ENCODE measurements around the gene DNM1.
"Not testable (repeated sequence)": the region's sequence is repeated elsewhere in the genome, so short reads cannot be mapped to it uniquely, and the experiment has no call there.

The DNM1 gene

DNA sequence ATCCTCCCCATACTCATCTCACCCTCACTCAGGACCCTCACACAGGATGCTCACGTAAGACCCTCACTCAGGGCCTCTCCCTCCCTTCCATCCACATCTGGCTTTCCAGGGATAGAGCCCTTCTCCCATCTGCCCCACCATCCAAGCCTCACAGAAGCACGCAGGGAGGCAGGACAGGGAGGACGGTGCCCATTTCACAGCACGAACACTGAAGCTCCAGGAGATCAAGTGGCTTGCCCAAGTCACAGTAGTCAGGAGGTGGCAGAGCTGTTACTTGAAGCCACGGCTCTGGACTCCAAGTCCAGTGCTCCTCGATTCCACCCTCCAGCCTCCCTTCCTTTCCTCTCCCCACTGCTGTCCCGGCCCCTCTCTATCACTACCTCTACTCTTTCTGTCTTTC lies 21.7 kb downstream of the DNM1 start:
- no peak for DNase-seq (ENCODE audit: low read depth, low spot score)

DNA sequence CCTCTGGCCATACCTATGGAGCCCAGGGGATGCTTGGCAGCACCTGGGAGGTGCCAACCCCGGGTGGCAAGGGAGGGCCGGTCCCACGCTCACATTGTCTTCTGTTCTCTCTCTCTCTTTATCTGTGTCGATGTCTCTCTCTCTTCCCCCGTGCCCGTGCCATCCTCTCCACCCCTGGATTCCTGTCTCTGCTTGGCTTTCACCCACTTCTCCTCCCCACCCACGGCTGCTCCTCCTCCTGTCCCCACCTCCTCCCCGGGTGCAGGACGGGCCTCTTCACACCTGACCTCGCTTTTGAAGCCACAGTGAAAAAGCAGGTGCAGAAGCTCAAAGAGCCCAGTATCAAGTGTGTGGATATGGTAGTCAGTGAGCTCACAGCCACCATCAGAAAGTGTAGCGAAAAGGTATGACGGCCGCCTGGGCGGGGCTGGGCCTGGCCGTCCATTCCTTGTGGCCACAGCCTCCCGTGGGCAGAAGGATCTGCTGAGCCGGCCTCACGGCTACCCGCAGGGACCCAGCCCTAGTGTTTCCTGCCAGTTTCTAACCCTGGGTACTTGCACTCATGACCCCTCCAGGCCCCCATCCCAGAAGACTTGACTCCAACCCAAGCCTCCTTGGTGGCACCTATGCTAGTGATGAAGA lies 22.7 kb downstream of the DNM1 start:
- no peak for DNase-seq (ENCODE audit: low read depth, low spot score)

DNA sequence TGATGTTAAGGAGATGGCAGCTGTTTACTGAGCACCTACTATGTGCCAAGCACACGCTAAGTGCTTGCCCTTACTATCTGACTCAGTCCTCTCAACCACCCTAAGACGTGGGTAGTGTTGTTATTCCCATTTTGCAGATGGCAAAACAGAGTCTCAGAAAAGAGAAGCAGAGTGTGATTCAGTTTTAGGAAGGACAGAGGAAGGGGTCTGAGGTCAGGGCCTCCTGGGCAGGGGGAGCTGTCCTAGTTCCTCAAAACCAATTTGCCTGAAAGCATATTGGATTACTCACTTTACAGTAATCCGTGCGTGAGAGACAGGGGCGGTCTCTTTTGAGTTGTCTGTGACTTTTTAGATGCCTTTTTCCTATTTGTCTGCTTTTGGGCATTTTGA lies 23.2 kb downstream of the DNM1 start:
- DNase-seq (ENCODE audit: low read depth, low spot score): no peak

DNA sequence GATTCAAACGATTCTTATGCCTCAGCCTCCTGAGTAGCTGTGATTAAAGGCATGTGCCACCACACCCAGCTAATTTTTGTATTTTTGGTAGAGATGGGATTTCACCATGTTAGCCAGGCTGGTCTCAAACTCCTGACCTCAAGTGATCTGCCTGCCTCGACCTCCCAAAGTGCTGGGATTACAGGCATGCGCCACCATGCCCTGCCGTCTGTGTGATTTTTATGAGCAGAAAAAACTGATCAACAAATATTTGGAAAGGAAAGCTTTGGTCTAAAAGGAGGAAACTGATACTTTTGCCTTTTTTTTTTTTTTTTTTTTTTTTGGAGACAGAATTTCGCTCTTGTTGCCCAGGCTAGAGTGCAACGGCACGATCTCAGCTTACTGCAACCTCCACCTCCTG lies 27.7 kb downstream of the DNM1 start:
- DNase-seq (ENCODE audit: low read depth, low spot score): not testable (repeated sequence)

DNA sequence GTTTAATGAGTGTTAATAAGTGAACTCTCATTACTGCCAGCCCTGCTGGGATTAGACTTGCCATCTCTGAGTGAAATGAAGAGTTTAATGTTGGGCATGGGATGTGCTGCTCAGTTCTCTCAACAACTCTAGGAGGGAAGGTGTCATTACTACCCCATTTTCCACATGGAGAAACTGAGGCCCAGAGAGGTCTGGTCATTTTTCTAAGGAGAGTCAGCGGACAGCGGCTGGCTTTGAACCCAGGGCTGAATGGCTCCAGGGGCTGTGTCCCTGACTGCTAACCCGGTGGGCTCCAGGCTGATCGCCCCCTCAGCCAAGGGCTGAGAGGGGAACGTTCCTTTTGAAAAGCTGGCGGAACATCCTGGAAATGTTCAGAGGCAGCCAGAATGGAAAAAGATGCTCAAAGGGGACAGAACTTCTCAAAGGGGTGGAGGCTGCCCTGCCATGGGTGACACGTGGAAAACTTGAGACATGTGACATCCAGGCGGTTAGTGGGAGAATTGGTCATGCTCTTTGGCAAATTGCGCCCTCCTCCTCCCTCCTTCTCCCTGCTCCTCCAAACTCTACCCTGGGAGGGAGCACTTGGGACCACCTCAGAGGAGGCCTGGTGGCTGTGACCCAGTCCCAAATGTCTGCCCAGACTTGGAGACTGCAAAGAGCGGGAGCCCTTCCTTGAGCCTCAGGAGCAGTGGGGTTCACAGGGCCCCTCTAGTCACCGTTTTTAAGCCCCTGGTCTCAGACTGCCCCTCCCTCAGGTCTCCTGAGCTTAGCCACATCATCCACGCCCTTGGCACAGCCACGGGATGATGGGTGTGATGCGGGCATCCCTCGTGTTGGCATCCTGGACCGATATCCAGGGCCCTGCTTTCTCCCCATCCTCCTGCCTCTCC lies 28.7 kb downstream of the DNM1 start:
- DNase-seq (ENCODE audit: low read depth, low spot score): no peak

DNA sequence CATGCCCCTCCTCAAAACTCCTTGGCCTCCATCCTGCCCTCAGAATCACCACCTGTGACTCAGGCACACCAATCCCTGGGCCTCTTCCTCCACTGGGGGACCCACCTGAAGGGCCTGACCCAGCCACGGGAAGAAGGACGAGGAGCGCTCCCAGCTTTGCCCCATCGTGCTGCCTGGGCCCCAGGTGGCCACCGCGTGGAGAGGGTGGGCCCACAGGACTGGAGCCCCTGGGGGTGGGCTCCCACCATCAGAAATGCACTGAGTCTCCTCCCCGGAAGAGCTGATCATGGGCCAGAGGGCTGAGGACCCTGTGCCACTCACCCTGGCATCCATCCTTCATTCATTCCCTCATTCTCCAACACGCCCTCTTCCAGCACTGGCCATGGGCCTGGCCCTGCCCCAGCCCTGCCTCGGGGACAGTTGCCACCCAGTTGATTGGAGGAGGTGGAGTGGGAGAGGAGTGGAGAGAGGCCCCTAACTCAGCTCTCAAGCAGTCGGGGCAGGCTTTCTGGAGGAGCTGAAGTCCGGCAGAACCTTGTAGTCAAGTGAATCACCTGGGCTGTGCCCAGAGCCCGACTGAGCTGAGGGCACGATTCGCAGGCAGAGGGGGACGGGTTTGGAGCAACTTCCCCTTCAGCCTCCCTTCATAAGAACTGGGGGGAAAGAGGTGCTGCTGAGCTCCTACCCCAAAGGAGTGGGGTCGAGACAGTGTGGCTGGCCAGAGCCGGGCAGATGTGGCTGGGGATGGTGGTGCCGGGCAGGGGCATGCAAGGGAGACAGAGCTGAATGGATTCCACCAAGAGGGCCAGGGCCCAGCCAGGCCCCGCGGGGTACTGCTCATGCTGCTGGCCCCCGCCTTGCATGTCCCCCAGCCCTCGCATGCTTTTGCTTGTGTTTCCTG lies 29.6 kb downstream of the DNM1 start:
- no peak for DNase-seq (ENCODE audit: low read depth, low spot score)

DNA sequence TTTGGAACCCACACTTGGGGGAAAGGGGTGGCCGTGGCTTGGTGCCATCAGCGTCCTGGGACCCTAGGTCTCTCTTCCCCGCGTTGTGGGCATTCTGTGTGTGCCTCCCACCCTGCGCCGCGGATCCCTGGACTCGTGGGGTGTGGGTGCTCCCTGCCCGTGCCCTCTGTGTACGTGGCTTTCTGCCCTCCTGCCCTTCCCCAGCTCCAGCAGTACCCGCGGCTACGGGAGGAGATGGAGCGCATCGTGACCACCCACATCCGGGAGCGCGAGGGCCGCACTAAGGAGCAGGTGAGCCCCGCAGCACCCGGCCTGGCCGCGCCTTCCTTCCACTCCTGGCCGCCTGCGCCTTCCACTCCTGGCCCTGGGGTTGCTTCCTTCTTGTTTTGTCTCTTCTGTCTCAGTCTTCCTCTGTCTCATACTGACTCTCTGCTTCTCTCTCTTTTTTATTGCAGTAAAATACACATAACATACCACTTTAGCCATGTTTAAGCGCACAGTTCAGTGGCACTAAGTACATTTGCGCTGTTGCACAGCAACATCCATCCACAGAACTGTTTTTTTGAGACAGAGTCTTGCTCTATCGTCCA lies 30.7 kb downstream of the DNM1 start:
- DNase-seq (ENCODE audit: low read depth, low spot score): no peak

DNA sequence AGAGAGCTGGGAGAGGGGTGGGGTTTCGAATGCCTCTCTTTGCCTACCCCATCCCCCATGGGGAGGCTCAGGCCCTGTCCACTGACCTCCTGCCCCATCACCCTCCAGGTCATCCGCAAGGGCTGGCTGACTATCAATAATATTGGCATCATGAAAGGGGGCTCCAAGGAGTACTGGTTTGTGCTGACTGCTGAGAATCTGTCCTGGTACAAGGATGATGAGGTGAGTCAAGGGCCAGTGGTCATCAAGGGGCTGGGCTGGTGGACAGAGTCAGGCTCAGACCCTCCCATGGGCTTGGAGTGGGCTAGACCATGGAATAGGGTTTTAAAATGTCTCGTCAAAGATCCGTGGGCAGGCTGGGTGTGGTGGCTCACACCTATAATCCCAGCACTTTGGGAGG lies 38.9 kb downstream of the DNM1 start:
- DNase-seq (ENCODE audit: low read depth, low spot score): no peak

DNA sequence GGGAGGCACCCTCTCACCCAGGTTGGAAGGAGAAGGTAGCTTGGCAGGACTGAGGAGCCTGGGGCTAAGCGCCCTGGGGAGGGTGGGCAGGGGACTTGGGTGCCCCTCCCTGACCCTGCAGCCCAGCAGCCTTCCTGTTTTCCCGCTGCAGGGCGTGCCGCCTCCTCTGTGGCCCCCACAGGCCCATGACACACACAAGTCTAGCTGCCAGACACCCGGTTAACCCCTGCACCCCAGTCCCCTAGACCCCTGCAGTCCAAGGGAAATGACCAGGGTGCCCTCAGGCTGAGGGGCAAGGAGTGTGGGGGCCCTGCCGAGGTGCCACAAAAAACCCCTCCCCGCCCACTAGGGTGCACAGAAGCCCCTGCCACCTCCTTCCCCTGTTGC lies 39.6 kb downstream of the DNM1 start:
- DNase-seq (ENCODE audit: low read depth, low spot score): no peak

DNA sequence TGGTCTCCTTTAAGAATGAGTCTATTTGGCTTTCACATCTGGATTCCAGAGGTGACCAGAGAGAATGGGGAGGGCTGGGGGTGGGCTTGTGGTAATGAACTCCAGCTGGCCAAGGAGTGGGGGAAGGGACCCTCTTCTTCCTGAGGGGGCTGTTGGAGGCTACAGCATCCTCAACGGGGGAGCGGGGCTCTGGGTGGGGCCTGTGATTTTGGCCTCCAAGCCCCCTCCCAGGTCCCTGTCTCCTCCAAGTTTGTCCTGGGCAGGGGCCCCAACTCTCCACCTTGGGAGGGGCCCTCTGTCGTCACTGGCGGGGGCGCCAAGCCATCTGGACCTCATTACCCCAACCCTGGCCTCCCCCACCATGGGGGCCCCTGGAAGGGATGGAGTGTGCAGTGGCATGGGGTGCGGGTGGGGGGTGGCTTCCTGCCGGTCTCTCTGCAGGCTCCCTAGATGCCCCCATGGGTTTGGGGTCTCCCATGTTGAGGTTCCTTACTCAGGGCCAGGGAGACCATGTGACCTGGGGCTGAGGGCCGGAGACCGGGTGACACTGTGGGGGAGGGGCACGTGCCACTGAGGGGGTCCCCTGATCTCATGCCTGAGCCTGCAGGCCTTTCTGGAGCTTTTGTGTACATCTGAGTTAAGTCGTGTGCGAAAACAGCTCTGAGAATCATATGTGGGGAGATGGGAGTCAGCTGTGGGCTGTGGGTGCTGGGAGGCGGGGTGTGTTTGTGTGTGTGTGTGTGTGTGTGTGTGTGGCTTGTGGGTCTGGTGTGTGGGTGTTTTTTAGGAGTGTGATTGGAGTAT lies 40.2 kb downstream of the DNM1 start:
- DNase-seq (ENCODE audit: low read depth, low spot score): no peak

DNA sequence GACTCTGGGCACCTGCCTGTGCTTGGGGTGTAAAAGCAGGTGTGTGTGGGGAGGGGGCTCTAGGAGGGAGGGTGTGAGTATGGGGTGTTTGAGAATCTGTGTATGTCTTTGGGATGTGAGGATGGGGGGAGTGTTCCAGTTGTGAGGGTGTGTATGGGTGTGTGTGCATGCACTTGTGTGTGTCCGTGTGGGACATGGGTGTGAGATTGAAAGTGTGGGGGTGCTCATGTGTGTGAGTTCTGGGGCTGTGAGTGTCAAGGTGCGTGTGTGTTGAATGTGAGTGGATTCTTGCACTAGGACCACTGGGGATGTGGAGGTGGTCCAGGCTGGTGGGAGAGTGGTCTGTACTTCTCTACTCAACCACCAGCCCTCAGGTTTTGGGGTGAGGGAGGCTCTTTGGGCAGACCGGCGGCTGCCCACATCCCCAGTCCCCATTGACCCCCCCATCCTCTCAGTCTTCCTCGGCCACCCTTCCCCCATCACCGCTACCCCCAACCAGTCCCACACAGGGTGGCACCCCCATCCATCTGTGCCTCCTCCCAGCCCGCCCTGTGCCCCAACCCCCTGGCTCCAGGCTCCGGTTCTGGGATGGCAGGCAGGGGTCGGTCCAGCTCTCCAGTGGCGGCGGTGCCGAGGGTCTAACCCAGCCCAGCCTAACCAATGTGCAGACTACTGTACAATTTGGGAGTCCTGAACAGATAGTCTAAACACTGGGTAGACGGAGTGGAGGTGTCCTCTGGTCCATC lies 41.1 kb downstream of the DNM1 start:
- no peak for DNase-seq (ENCODE audit: low read depth, low spot score)

DNA sequence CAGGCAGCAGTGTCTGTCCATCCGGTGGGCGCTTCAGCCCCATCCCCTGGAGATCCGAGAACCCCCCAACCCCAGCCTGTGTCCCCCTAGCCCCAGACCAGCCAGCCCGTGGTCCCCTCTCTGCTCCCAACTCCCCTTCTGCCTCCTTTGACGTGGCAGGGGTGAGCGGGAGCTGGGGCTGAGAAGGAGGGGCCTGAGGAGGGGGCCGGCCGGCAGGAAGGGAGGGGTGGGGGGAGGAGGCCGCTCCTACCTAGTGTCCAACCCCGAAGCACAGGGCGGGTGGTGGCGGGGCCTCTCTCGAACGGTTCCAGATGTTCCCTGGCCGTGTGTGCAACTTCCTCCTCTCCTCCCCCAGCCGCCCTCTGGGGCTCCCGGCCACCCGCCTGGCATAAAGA lies 41.7 kb downstream of the DNM1 start:
- no peak for DNase-seq (ENCODE audit: low read depth, low spot score)

DNA sequence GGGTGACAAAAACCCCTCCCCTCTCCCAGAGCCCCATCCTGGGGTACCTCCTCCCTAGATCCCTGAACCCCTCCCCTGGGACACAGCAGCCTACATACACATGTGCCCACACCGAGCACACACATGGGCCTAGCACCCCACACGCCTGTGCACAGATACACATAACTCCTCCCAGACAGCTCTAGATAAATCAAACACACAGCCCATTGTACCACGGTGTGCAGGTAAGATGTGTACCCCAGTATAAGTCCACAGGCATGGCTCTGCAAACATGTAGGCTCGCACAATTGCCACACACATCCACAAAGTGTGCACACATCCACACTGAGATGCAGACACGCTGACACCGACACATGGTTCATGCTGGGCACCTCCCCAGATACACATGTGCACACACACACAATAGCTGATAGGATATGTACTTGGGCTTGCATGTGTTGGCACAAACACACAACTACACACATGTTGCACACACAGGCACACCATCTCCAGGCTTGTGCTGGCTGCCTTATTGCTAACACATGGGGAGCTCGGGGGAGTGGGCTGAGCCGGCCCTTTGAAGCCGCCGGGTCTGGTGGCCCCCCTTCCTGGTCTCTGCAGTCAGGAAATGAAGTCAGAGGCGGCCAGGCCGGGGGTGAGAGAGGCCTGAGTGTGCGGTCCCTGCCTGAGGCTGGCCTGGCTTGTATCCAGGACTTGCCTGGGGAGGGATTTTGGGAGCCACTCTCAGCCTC lies 42.4 kb downstream of the DNM1 start:
- no peak for DNase-seq (ENCODE audit: low read depth, low spot score)

DNA sequence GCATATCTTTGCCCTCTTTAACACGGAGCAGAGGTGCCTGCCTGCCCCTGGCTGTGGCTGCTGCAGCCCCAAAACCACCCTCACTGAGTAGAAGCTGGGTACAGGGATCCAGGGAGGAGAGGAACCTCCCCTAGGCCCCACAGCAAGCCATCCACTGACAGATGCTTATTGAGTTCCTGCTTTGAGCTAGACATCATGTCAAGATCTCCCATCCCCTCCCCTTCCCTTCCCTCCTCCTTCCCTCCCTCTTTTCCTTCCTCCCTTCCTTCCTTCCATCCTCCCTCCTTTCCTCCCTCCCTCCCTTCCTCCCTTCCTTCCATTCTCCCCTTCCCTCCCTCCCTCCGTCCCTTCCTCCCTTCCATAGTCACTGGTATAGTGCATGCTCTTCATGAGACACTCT lies 43.3 kb downstream of the DNM1 start:
- DNase-seq (ENCODE audit: low read depth, low spot score): no peak

DNA sequence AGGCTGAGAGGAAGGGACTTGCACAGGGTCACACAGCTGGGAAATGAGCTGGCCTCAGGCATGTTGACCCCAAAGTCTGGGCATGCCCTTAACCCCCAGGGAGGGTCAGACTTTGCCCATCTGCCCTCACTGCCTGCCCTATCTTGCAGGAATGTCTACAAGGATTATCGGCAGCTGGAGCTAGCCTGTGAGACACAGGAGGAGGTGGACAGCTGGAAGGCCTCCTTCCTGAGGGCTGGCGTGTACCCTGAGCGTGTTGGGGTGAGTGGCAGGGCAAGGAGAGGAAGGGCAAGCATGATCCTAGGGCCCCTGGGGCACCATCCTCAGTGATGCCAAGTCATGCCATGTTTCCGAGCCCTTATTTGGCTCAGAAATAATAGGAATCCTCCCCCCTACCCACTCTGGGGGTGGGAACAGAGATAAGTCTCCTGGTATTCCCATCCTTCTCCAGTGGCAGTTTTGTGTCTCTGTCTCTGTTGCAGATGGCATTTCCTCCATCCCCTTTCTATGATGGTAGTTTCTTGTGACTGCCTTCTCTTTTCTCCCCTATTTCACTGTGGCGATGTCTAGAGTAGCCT lies 44.1 kb downstream of the DNM1 start:
- DNase-seq (ENCODE audit: low read depth, low spot score): no peak

DNA sequence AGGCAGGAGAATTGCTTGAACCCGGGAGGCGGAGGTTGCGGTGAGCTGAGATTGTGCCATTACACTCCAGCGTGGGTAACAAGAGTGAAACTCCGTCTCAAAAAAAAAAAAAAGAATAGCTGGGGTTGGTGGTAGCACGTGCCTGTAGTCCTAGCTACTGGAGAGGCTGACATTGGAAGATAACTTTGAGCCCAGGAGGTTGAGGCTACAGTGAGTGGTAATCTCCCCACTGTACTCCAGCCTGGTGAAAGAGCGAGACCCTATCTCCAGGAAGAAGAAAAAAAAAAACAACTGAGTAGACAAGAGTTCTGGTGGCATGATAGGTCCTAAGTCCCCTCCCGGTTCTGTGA lies 46.4 kb downstream of the DNM1 start:
- DNase-seq (ENCODE audit: low read depth, low spot score): no peak

DNA sequence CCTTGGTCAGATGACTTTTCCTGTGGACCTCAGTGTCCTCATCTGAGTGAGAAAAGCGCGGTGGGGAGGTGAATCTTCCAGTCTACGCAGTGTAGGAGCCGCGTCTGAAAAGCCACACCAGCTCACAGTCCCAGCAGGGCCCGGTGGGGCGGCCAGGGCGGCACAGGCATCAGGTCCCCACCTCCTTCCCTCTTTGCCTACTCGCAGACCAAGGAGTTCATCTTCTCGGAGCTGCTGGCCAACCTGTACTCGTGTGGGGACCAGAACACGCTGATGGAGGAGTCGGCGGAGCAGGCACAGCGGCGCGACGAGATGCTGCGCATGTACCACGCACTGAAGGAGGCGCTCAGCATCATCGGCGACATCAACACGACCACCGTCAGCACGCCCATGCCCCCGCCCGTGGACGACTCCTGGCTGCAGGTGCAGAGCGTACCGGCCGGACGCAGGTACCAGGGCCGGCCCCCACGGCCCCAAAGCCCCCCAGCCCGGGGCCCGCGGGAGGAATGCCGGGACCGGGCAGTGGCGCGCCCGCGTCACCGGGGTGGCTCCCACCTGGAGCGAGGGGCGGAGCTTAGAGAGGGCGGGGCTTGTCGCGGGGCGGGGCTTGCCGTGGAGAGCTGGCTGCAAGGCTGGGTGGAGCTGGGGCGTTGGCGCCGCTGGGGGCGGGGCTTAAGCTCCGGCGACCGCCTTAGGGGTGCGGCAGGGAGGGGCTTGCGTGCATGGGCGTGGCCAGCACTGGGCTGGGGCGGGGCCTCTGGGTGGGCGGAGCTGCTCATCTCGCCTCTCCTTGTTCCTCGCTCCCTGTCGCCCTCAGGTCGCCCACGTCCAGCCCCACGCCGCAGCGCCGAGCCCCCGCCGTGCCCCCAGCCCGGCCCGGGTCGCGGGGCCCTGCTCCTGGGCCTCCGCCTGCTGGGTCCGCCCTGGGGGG lies 47.0 kb downstream of the DNM1 start:
- DNase-seq (ENCODE audit: low read depth, low spot score): peak; percentile 95

Measured in activated naive CD8-positive, alpha-beta T cell treated with anti-CD3 and anti-CD28 coated beads, Interleukin-2, amount 50 U/mL, for 16 hours (primary cell).